DMS153 treated with DMSO at 0.1 percent for 48 hours (cell line): ENCODE results near the gene CCNO.

Experiments
- DNase-seq: peaks from one replicate; lab custom pipeline; 2025; ENCODE audit not compliant: unreplicated experiment; lab: John Stamatoyannopoulos, UW

Gene CCNO

DNA sequence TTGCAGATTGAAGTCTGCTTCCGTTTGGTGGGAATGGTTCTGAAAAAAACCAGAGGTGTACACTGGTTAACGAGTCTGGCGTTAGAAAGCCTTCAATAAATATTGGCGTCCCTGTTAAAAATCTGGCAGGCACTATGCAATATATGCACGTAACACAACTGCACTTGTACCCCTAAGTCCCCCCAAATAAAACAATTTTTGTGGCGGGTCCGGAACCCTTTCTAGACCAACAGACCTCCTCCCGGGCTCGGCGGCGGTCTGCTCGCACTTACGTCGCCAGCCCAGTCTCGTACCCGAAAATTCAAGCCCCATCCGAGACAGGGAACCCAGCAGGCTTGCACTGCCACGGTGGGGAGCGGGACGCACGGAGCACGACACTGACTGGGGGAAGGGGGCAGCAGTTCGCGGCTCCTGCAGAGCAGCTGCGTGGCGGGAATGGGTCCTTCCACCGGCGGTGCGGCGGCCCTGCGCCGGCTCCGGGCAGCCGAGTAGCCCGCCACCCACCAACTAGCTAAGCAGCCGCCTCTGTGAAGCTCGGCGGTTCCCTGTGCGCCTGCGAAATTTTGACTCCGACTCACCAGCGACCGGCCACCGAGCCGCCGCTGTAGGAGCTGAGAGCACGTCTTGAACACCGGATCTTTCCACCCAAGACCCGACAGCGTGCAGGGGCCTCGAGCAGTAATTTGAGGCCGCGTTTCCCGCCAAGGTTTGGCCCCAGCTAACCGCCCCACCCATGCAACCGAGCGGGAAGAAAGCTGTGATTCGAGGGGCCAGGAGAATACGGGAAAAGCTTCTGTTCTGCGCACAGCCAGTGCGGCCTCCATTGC is 10.2 kb downstream of the CCNO start:
- no peak for DNase-seq

DNA sequence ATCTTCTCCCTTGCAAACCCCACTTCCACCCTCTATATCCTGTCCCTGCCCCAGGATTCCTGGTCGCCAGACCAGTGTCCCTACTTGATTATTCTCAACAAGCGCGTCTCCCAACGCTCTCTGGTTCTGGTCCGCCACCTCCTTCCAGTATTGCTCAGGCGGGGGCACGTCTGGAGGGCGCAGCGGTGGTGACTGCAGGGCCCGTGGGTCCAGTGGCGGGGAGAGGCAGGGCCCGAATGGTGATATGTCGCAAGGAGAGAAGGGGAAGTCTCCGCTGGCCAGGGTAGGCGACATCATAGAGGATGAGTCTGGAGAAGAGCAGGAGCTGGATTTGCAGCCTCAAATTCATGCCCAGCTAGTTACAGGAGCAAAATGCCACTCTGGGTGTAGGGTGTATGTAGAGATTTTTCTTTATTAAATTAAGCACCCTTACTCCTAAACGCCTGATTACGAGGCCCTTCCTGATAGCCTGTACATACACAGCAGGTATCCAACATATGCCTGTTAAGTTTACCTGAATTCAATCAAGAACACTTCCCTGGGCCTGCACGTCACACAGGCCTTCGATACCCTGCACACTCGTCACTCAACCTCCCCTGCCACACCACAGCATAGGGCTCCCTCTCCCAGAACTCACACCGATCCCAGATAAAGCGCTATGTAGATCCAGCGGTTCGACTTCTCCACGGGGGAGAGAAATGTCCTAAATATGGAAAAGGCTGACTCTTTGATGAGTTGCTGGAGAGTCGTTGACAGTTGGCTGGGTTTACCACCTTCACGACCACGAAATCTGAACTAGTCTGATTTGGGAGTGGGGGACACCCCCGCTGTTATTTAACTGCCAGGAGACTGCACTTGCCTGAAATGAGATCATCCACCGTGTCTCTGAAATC is 11.1 kb downstream of the CCNO start:
- DNase-seq: no peak

DNA sequence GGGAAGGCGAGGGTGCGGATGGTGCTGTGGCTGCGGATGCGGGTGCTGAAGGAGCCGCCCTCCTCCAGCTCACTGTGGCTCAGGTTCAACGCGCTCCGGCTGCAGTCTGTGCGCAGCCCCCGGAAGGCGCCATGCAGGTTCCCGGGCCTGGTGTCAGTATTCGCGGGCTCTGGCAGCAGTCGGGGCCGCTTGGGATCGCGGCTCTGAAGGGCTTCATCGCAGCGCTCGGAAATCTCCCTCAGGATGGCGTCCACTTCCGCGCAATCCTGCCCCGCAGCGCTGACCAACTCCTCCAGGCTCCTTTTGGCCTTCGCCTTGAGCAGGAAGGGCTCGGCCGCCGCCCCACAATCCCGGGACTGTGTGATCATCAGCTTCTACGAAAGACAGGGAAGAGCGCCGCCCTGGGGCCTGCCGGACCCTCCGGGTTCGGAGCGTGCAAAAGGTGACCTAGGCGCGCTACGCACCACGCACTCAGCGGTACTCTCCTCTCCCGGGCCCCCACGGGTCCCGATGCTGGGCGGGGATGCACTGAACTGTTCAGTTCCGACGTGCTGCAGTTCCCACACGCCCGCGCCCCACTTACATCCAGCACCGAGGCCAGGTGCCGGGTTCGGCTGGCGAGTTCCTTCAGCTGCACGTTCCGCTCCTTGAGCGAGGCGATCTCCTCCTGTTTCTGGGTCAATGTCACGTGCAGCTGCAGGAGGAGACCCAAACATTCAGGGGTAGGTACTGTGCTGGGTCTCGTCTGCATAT is 12.8 kb downstream of the CCNO start:
- DNase-seq: no peak

DNA sequence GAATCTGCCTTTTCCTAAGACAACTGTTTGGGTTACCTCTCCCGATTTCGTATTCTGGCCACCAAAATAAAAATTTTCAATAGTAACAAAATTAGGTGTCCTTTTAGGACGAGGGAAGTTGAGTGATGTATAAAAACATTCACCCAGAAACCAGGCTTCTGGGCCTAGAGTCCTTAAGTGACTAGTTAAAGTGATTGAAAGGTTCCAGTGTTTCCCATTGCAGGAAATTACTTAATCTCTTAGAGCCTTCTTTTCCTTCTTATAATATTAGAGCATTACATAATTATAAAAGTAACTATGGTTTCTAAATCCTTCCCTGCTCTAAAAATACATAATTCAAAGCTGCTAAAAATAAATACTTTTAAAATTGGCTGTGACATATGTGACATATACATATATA is 13.6 kb downstream of the CCNO start:
- DNase-seq: no peak

- peak; percentile 23 for DNase-seq
Observed at GRCh38 chr5:55218967-55219366, 14.4 kb downstream of the CCNO start.

DNA sequence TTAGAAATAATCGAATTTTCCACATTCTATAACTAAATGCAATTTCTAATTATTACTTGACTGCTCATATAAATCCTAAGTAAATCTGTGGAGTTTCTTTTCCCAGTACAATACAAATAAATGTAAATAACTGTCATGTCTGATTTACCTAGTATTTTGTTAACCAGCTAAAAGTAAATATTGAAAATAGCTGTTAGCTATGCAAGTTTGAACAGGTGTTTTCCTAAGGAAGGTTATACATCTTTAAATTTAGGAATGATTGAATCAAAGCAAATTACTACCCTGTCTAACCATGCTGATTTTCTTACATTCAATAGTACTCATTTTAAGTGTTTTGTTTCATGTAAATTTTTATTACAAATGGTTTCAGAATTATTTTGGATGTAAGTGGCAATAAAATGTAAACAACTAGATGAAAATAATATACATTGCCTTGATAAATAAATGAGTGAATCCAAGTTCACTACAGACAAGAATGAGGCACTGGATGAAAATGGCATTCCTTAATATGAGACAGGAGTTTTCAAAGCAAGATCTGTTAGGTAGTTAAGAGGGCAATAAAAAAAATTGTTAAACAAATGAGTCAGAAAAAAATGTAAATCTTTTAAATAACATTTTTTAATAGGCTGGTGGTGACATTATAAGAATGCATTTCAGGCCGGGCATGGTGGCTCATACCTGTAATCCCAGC is 22.1 kb downstream of the CCNO start:
- no peak for DNase-seq

DNA sequence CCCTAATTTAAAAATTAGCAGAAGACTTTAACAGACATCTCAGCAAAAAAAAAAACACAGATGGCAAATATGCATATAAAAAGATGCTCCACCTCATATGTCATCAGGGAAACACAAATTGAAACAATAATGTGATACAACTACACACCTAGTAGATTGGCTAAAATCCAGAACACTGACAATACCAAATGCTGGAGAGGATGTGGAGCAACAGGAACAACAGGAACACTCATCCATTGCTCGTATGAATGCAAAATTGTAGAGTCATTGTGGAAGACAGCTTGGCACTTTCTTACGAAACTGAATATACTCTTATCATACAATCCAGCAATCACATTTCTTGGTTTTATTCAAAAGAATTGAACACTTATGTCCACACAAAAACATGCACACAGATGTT is 28.4 kb downstream of the CCNO start:
- DNase-seq: no peak

- DNase-seq: no peak
Observed at GRCh38 chr5:55191165-55191564, 42.2 kb downstream of the CCNO start.

- no peak for DNase-seq
Observed at GRCh38 chr5:55188656-55189540, 44.5 kb downstream of the CCNO start.

DNA sequence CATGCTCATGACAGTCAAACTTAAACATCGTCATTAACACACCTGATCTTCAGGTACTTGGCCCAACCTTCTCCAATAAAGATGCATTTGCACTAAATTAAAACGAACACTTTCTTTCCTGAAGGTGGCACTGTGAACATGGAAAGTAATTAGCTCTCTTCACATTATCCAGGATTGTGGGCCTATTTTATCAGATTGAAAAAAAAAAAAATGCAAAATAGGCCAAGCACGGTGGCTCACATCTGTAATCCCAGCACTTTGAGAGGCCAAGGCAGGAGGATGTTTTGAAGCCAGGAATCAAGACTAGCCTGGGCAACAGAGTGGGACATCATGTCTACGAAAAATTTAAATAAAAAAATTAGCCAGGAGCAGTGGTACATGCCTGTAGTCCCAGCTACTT is 46.0 kb downstream of the CCNO start:
- DNase-seq: peak; percentile 13
